ENCODE results near the gene OBSCN. TPM values are rescaled to one million over a fixed set of nuclear protein-coding genes. Genes with fewer than 3 reads are reported as not detected.

OBSCN gene
- total and polyA plus RNA-seq, 10 of the 15 experiments (the other 5 are each of a cell fraction or from before 2014, with no cell fraction given), result 0.01 to 0.36 (median 0.08) TPM; not detected in 2

GRCh38 chr1:228272331-228272791, 64.5 kb downstream of the OBSCN start (continued):
- no peak for TF ChIP-seq USF1 (IDR thresholded peaks at IDR 0.05; ENCODE audit: borderline replicate concordance, extremely low read length, insufficient read depth, low read depth, low read length)
- TF ChIP-seq USF2 (IDR thresholded peaks at IDR 0.05; ENCODE audit: borderline replicate concordance, low read depth, low read length), result no peak
- no peak for TF ChIP-seq HSF1 (IDR thresholded peaks at IDR 0.05; ENCODE audit: low read depth, low read length)
- TF ChIP-seq RELA (IDR thresholded peaks at IDR 0.05; ENCODE audit: borderline replicate concordance, partially characterized antibody), result no peak
- TF ChIP-seq ZSCAN29 (IDR thresholded peaks at IDR 0.05), result no peak
- TF ChIP-seq MEF2A (IDR thresholded peaks at IDR 0.05; ENCODE audit: insufficient read depth, low read depth, low read length), result no peak
- TF ChIP-seq BHLHE40 (IDR thresholded peaks at IDR 0.05; ENCODE audit: borderline replicate concordance in 1 of 2, low read depth in 2 of 2, low read length in 1 of 2), result no peak

- Histone ChIP-seq H3K27ac (ENCODE audit: control insufficient read depth, insufficient read depth) (no peak overlapping the region), H3K79me2 (ENCODE audit: control insufficient read depth, insufficient read depth, low read length) (no peaks in the 10 kb centered on the region), H3K4me3 (no peak overlapping the region), H3K9ac (ENCODE audit: control insufficient read depth, insufficient read depth, low read length) (no peak overlapping the region), H4K20me1 (ENCODE audit: control insufficient read depth, insufficient read depth) (no peaks in the 10 kb centered on the region), H3K4me1 (ENCODE audit: control insufficient read depth, insufficient read depth, low read length) (no peaks in the 10 kb centered on the region), H2AFZ (ENCODE audit: control insufficient read depth, low read depth, low read length) (no peak overlapping the region), H3K36me3 (ENCODE audit: control insufficient read depth in 2 of 2, insufficient read depth in 2 of 2, low read length in 1 of 2) (no peaks in the 10 kb centered on the region), H3K9me3 (replicated peaks; ENCODE audit: control insufficient read depth, insufficient read depth, low read length) (no peaks in the 10 kb centered on the region), H3K4me2 (ENCODE audit: control insufficient read depth, insufficient read depth) (no peak overlapping the region), H3K27me3 (replicated peaks in 1 of 2; ENCODE audit: control insufficient read depth in 2 of 2, insufficient read depth in 2 of 2, low read length in 1 of 2) (peaks cover 0 to 4% of the 10 kb centered on the region in 2 experiments; a peak in 3 of 4 replicates)
- DNase-seq (ENCODE audit: low read depth, low spot score), result no peak
- TF ChIP-seq NFYA (IDR thresholded peaks at IDR 0.05; ENCODE audit: borderline replicate concordance, low read depth, low read length), result no peak
- TF ChIP-seq ZBTB4 (CRISPR knock-in tag; IDR thresholded peaks at IDR 0.05), result no peak
- no peak for TF ChIP-seq IRF5 (IDR thresholded peaks at IDR 0.05; ENCODE audit: borderline replicate concordance)
- TF ChIP-seq STAT3 (IDR thresholded peaks at IDR 0.05; ENCODE audit: low read depth, low read length), result no peak
- no peak for TF ChIP-seq FOS (IDR thresholded peaks at IDR 0.05; ENCODE audit: borderline replicate concordance, extremely low read depth, insufficient read length)
- TF ChIP-seq CBX3 (IDR thresholded peaks at IDR 0.05; ENCODE audit: borderline replicate concordance, low read depth), result no peak
- intact Hi-C loops (cut with micrococcal nuclease; ENCODE audit: unreplicated experiment) (no loop called here), in situ Hi-C loops (cut with MboI) (no loop called here)
- BruUV-seq (replicated peaks), result no TSS peak
- CTCF ChIA-PET, result no interaction called here
- 66% methylated on average over 22 of the region's 22 CpGs for WGBS (ENCODE audit: insufficient coverage, insufficient replicate concordance, low lambda C conversion rate, missing lambda C conversion rate)
- no peak for ATAC-seq
- RAD21 ChIA-PET (ENCODE audit: unreplicated experiment), result no interaction called here
- SMC1A ChIA-PET (ENCODE audit: uncharacterized antibody, unreplicated experiment), result no interaction called here
- POLR2A ChIA-PET, result no interaction called here
- no peak for FAIRE-seq
Measured at GRCh38 chr1:228272831-228273571, 65.2 kb downstream of the OBSCN start.
